HepG2 (cell line): ENCODE data around the gene SDCCAG8. TPM values are rescaled to one million over a fixed set of nuclear protein-coding genes. Genes with fewer than 3 reads are reported as not detected.
A peak's percentile ranks its signal among the peaks of the same experiment; 100 is the strongest.

Experiments
- DNMT3B ChIP-seq: conservative IDR thresholded peaks from 2 replicates; pipeline ENCODE4 v1.6.1; 2016; ENCODE audit warnings: missing biosample characterization, control low read depth
- HDAC1 ChIP-seq: sonication (generic); formaldehyde crosslinking; IDR thresholded peaks from 2 replicates; pipeline ENCODE4 v1.5.1; 2020; ENCODE audit warnings: mild to moderate bottlenecking, missing genetic modification reagents
- KLF16 ChIP-seq, 2 experiments: sonication (generic) in 1 of 2; formaldehyde crosslinking in 1 of 2; IDR thresholded peaks; 2 replicates each; pipeline versions ENCODE4 v1.6.1 to v1.8.0; 2016 to 2023; ENCODE audit warnings: missing genetic modification reagents in 2 of 2, missing compliant biosample characterization in 1 of 2
- MLLT10 ChIP-seq: sonication (generic); formaldehyde crosslinking; IDR thresholded peaks from 2 replicates; pipeline ENCODE4 v1.4.0; 2020; ENCODE audit warnings: missing genetic modification reagents
- MXD4 ChIP-seq: IDR thresholded peaks from 2 replicates; pipeline ENCODE4 v1.6.1; 2016; ENCODE audit warnings: mild to moderate bottlenecking, missing biosample characterization, missing genetic modification reagents
- NFYC ChIP-seq: IDR thresholded peaks from 2 replicates; pipeline ENCODE4 v1.6.1; 2016; ENCODE audit warnings: missing genetic modification reagents, missing compliant biosample characterization
- NKX3-1 ChIP-seq: sonication (generic); formaldehyde crosslinking; IDR thresholded peaks from 2 replicates; pipeline ENCODE4 v1.5.0; 2020; ENCODE audit warnings: missing genetic modification reagents
- SIX1 ChIP-seq: sonication (generic); formaldehyde crosslinking; IDR thresholded peaks from 2 replicates; pipeline ENCODE4 v1.4.0; 2020; ENCODE audit warnings: missing genetic modification reagents, borderline replicate concordance
- SUZ12 ChIP-seq: fragments of 150-350 bp; IDR thresholded peaks from 2 replicates; pipeline ENCODE4 v1.6.1; 2014; ENCODE audit warnings: low read depth, low read length
- THAP11 ChIP-seq: IDR thresholded peaks from 2 replicates; pipeline ENCODE4 v1.6.1; 2016; ENCODE audit warnings: missing biosample characterization, missing genetic modification reagents
- YEATS2 ChIP-seq: sonication (generic); formaldehyde crosslinking; IDR thresholded peaks from 2 replicates; pipeline ENCODE4 v1.4.0; 2020; ENCODE audit warnings: missing genetic modification reagents, borderline replicate concordance
- ZIK1 ChIP-seq: sonication (generic); formaldehyde crosslinking; IDR thresholded peaks from 2 replicates; pipeline ENCODE4 v1.5.0; 2020; ENCODE audit warnings: mild to moderate bottlenecking, low read depth, missing genetic modification reagents, borderline replicate concordance
- ZNF18 ChIP-seq: sonication (generic); formaldehyde crosslinking; IDR thresholded peaks from 2 replicates; pipeline ENCODE4 v1.8.0; 2022; ENCODE audit warnings: mild to moderate bottlenecking, missing genetic modification reagents; ENCODE audit not compliant: insufficient replicate concordance
- ZNF282 ChIP-seq: fragments of 450-650 bp; IDR thresholded peaks from 2 replicates; pipeline ENCODE4 v1.6.1; 2018; ENCODE audit not compliant: partially characterized antibody
- ZNF292 ChIP-seq: sonication (generic); formaldehyde crosslinking; IDR thresholded peaks from 2 replicates; pipeline ENCODE4 v1.8.1; 2022; ENCODE audit warnings: mild to moderate bottlenecking, low read depth, missing genetic modification reagents, borderline replicate concordance
- ZNF333 ChIP-seq: sonication (generic); formaldehyde crosslinking; IDR thresholded peaks from 2 replicates; pipeline ENCODE4 v1.4.0; 2020; ENCODE audit warnings: mild to moderate bottlenecking, missing genetic modification reagents, borderline replicate concordance
- ZNF335 ChIP-seq: sonication (generic); formaldehyde crosslinking; IDR thresholded peaks from 2 replicates; pipeline ENCODE4 v1.4.0; 2020; ENCODE audit warnings: missing genetic modification reagents
- ZNF451 ChIP-seq: sonication (generic); formaldehyde crosslinking; IDR thresholded peaks from 2 replicates; pipeline ENCODE4 v1.5.0; 2020; ENCODE audit warnings: mild to moderate bottlenecking, missing genetic modification reagents
- ZNF556 ChIP-seq: sonication (generic); formaldehyde crosslinking; IDR thresholded peaks from 2 replicates; pipeline ENCODE4 v1.4.0; 2020; ENCODE audit warnings: mild to moderate bottlenecking, missing genetic modification reagents, borderline replicate concordance
- ZNF558 ChIP-seq: sonication (generic); formaldehyde crosslinking; IDR thresholded peaks from 2 replicates; pipeline ENCODE4 v1.9.0; 2022; ENCODE audit warnings: mild to moderate bottlenecking, missing genetic modification reagents, borderline replicate concordance
- ZNF616 ChIP-seq: sonication (generic); formaldehyde crosslinking; IDR thresholded peaks from 2 replicates; pipeline ENCODE4 v1.5.0; 2020; ENCODE audit warnings: low read depth, mild to moderate bottlenecking, missing genetic modification reagents
- ZNF724P ChIP-seq: sonication (generic); formaldehyde crosslinking; IDR thresholded peaks from 2 replicates; pipeline ENCODE4 v1.8.0; 2022; ENCODE audit warnings: missing genetic modification reagents, borderline replicate concordance
- ZNF883 ChIP-seq: sonication (generic); formaldehyde crosslinking; IDR thresholded peaks from 2 replicates; pipeline ENCODE4 v1.5.1; 2020; ENCODE audit warnings: mild to moderate bottlenecking, missing genetic modification reagents; ENCODE audit errors: not compliant biosample characterization
- polyA plus RNA-seq, 8 experiments: library from polyadenylated mRNA; depleted of rRNA in 3 of 8; stranded (reverse) in 7 of 8; unstranded in 1 of 8; fragments of >200 nt; fragmentation: Illumina TruSeq in 4 of 8; extraction: Trizol in 4 of 8; gene quantifications; 2 replicates each; pipeline versions ENCODE4 v1.2.1 to v1.2.3, GENCODE V29; 2011 to 2016; ENCODE audit warnings: low read depth in 4 of 8, missing spikeins in 1 of 8, mixed read lengths in 1 of 8; ENCODE audit not compliant: insufficient read depth in 1 of 8
- total RNA-seq, 5 experiments: library from RNA; depleted of rRNA; stranded (reverse); fragments of >200 nt; fragmentation: Illumina TruSeq; extraction: Trizol; gene quantifications; 2 replicates each; pipeline ENCODE4 v1.2.3, GENCODE V29; 2016; ENCODE audit warnings: low read depth in 1 of 5
- TF ChIP-seq, protein P1 (sequence below), 2 experiments: sonication (generic) in 1 of 2; formaldehyde crosslinking in 1 of 2; IDR thresholded peaks; 2 replicates each; pipeline versions ENCODE4 v1.4.0 to v1.6.1; 2018 to 2020; ENCODE audit warnings: missing genetic modification reagents in 2 of 2, borderline replicate concordance in 1 of 2, low read depth in 1 of 2, mild to moderate bottlenecking in 1 of 2, missing biosample characterization in 1 of 2
- TF ChIP-seq, protein P2 (sequence below): sonication (generic); formaldehyde crosslinking; IDR thresholded peaks from 2 replicates; pipeline ENCODE4 v1.8.0; 2022; ENCODE audit warnings: missing genetic modification reagents, mild to moderate bottlenecking, inconsistent platforms, borderline replicate concordance

Gene SDCCAG8
- total and polyA plus RNA-seq, 2 of the 13 experiments (the other 11 are each of a cell fraction or from before 2014, with no cell fraction given), result 9.5 to 13.4 TPM

DNA sequence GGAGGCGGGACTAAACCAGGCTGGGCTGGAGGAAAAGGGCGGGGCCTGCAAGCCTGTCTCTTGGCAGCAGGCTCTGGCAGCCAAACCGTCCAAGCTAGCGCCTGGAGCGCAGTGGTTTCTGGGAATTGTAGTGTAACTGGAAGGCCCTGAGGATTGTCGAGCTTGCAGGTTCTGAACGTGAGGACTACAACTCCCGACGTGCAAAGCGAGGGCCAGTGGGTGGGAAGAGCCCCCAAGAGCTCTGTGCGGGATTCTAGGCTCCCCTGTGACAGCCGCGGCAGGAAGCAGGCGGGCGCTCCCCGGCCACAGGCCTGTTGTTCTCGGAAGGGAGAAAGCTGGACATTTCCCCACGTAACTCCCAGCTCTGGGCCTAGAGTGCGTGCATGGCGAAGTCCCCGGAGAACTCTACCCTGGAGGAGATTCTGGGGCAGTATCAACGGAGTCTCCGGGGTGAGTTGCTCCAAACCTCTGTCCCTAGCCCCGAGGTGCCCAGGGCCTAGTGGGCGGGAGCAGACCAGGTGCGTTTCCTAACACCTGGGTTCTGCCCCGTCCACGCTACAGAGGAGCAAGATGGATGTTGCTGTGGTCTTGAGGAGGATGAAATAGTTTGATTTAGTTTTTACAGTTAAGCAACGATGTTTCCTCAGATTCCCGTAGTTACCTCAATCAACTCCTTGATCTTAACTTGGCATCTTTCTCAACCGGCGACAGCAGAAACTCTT is at the start of gene SDCCAG8 (continued):
- TF ChIP-seq ZNF18 (CRISPR knock-in tag) (peak; percentile 23), ZNF333 (no peak), THAP11 (CRISPR knock-in tag) (peak; percentile 96), ZNF556 (CRISPR knock-in tag) (peak; percentile 20; the same call in 1 of the 2 replicates), SUZ12 (peak; percentile 93), KLF16 (CRISPR knock-in tag; IDR thresholded peaks at IDR 0.05) (0 out of 4 replicates have a peak, but pooled peaks of 1 of the 2 experiments have one; percentile 15), ZNF724P (CRISPR knock-in tag) (no peak), ZNF616 (CRISPR knock-in tag) (peak; percentile 62; the same call in 1 of the 2 replicates), ZNF335 (CRISPR knock-in tag) (peak; percentile 62), ZIK1 (CRISPR knock-in tag) (peak; percentile 51; the same call in 1 of the 2 replicates), MXD4 (CRISPR knock-in tag) (0 out of 2 replicates have a peak, but pooled peaks have one; percentile 35), ZNF558 (CRISPR knock-in tag) (peak; percentile 68; the same call in 1 of the 2 replicates), ZNF883 (CRISPR knock-in tag) (no peak), ZNF292 (CRISPR knock-in tag) (0 out of 2 replicates have a peak, but pooled peaks have one; percentile 68), NKX3-1 (peak; percentile 38; the same call in 1 of the 2 replicates), NFYC (CRISPR knock-in tag) (0 out of 2 replicates have a peak, but pooled peaks have one; percentile 40), ZNF451 (CRISPR knock-in tag) (0 out of 2 replicates have a peak, but pooled peaks have one; percentile 32), YEATS2 (peak; percentile 76; the same call in 1 of the 2 replicates), DNMT3B (CRISPR knock-in tag) (0 out of 2 replicates have a peak, but pooled peaks have one; percentile 16), HDAC1 (CRISPR knock-in tag) (peak; percentile 23; the same call in 1 of the 2 replicates), SIX1 (no peak), ZNF282 (no peak), MLLT10 (0 out of 2 replicates have a peak, but pooled peaks have one; percentile 35)
- TF ChIP-seq, protein P1, sequence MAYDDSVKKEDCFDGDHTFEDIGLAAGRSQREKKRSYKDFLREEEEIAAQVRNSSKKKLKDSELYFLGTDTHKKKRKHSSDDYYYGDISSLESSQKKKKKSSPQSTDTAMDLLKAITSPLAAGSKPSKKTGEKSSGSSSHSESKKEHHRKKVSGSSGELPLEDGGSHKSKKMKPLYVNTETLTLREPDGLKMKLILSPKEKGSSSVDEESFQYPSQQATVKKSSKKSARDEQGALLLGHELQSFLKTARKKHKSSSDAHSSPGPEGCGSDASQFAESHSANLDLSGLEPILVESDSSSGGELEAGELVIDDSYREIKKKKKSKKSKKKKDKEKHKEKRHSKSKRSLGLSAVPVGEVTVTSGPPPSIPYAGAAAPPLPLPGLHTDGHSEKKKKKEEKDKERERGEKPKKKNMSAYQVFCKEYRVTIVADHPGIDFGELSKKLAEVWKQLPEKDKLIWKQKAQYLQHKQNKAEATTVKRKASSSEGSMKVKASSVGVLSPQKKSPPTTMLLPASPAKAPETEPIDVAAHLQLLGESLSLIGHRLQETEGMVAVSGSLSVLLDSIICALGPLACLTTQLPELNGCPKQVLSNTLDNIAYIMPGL (CRISPR knock-in tag; IDR thresholded peaks at IDR 0.05; ENCODE audit: borderline replicate concordance in 1 of 2, low read depth in 1 of 2), result peak in 1 of 2 experiments; percentile 11; a peak in 1 of 4 replicates
- TF ChIP-seq, protein P2, sequence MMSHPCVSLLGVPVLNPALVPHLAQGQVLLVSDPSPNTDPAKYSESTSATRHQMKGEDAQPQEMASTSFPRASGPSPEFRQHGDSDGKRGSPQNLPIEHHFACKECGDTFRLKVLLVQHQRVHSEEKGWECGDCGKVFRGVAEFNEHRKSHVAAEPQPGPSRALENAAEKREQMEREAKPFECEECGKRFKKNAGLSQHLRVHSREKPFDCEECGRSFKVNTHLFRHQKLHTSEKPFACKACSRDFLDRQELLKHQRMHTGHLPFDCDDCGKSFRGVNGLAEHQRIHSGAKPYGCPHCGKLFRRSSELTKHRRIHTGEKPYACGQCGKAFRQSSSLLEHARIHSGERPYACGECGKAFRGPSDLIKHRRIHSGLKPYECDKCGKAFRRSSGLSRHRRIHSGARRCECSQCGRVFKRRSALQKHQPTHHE (CRISPR knock-in tag), result no peak
